NT2/D1 (cell line): ENCODE measurements around the gene MAT2A.

Source experiments
- DNase-seq: peaks from one replicate; pipeline ENCODE4 v3.0.0-alpha.2; 2011; ENCODE audit warnings: low read depth, low spot score
- H3K27me3 ChIP-seq: 2 replicates; pipeline ENCODE4 v1.6.0; 2011; ENCODE audit warnings: mild to moderate bottlenecking; ENCODE audit not compliant: insufficient read length, insufficient read depth
- H3K36me3 ChIP-seq: 2 replicates; pipeline ENCODE4 v1.6.1; 2011; ENCODE audit warnings: mild to moderate bottlenecking, low read length, mixed read lengths; ENCODE audit not compliant: insufficient read depth, insufficient read length
- H3K4me1 ChIP-seq: 2 replicates; pipeline ENCODE4 v1.5.1; 2011; ENCODE audit not compliant: insufficient read depth, insufficient read length
- H3K4me3 ChIP-seq: 2 replicates; pipeline ENCODE4 v1.5.1; 2011; ENCODE audit warnings: low read depth; ENCODE audit not compliant: insufficient read length
- H3K9ac ChIP-seq: 2 replicates; pipeline ENCODE4 v1.6.0; 2011; ENCODE audit warnings: low read depth; ENCODE audit not compliant: insufficient read length
- H3K9me3 ChIP-seq: 2 replicates; pipeline ENCODE4 v1.5.1; 2011; ENCODE audit warnings: mild to moderate bottlenecking, low read length; ENCODE audit not compliant: insufficient read depth
- SUZ12 ChIP-seq: IDR thresholded peaks from 2 replicates; pipeline ENCODE4 v1.6.1; 2011; ENCODE audit not compliant: insufficient read length, insufficient read depth; ENCODE audit errors: extremely low read depth
- YY1 ChIP-seq: IDR thresholded peaks from 2 replicates; pipeline ENCODE4 v1.6.1; 2011; ENCODE audit not compliant: insufficient read length, insufficient read depth
- ZNF274 ChIP-seq: IDR thresholded peaks from 2 replicates; pipeline ENCODE4 v1.6.1; 2011; ENCODE audit warnings: mild to moderate bottlenecking, low read depth, low read length

The MAT2A gene

DNA sequence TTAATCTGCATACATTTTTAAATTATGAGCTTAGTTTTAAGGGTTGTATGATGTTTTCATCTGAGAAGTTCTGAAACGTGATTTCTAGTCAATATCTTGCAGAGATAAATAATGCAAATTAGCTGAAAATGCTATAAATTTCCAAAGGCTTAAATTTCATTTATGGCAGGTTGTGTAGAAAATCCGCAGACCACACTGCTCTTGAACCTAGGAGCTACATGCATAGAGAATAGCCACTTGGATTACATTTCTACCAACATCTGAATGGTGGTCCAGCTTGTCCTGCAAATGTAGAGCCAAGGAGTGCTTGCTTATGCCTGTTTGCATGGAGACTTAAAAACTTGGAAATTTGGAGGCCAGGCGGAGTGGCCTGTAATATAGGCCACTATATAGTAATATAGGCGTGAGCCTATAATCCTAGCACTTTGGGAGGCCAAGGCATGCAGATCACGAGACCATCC, 6.8 kb downstream of the MAT2A start:
- H3K36me3 ChIP-seq, result peaks cover 74% of the 10 kb centered on the region
- H3K4me1 ChIP-seq, result peaks cover 2% of the 10 kb centered on the region
- H3K27me3 ChIP-seq, result no peaks in the 10 kb centered on the region
- TF ChIP-seq ZNF274, result no peak
- H3K4me3 ChIP-seq, result no peak overlapping the region
- no peaks in the 10 kb centered on the region for H3K9me3 ChIP-seq
- DNase-seq, result no peak
- no peak overlapping the region for H3K9ac ChIP-seq

DNA sequence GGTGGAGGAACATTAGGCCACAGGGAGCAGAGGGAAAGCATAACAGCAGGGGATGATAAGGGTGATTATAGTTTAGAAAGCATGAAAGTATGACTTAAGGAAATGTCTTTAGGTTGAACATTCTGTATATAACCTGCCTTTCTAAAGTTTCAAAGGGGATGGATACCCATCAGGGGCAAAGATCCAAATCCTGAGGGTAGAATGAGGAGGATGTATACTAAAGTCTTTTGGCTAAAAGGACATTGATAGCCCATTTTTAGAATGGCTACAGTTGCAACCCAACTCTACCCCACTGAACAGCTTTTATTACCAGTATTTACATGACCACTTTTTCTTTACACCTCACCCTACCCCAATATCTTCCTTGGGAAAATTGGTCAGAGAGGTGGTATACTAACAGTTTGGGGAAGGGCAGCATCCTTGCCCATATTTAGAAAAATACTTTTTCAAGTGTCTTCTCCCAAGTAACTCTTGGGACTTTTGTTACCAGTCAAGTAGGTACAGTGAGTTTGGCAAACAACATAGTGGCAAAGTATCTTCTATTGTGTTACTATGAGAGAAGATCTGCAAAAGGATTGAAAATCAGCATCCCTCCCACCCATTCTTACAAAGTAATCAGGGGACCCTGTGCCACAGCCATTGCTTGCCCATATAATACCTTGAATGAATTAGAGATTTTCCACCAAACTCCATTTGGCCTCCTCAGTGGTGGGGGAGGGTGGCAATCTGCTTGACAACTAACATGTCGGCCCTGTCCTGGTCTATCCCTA, 8.3 kb downstream of the MAT2A start:
- no peak overlapping the region for H3K9ac ChIP-seq
- H3K4me1 ChIP-seq, result no peaks in the 10 kb centered on the region
- H3K36me3 ChIP-seq, result peaks cover 73% of the 10 kb centered on the region
- no peaks in the 10 kb centered on the region for H3K27me3 ChIP-seq
- H3K4me3 ChIP-seq, result no peak overlapping the region
- no peaks in the 10 kb centered on the region for H3K9me3 ChIP-seq
- no peak for DNase-seq
- TF ChIP-seq SUZ12 (no peak), YY1 (no peak), ZNF274 (no peak)

GRCh38 chr2:85547859-85548607, 9.1 kb downstream of the MAT2A start:
- H3K4me1 ChIP-seq, result no peaks in the 10 kb centered on the region
- no peak overlapping the region for H3K9ac ChIP-seq
- DNase-seq, result no peak
- no peak overlapping the region for H3K4me3 ChIP-seq
- H3K27me3 ChIP-seq, result no peaks in the 10 kb centered on the region
- H3K36me3 ChIP-seq, result peaks cover 73% of the 10 kb centered on the region
- TF ChIP-seq YY1 (no peak), SUZ12 (no peak), ZNF274 (no peak)
- H3K9me3 ChIP-seq, result no peaks in the 10 kb centered on the region

DNA sequence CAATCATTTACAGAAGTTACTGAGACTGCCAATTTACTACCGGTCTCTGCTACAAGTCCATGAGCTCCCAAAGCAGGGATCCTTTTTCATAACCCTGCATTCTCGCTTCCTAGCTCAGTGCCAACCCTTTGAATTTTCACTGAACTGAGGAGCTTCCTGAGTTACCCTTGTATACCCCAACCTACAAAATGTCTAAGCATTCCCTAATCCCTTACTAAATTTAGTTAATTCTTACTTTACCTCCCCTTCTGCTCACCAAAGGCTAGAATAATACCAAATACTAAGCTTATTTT, 9.6 kb downstream of the MAT2A start:
- DNase-seq, result no peak
- Histone ChIP-seq H3K9me3 (no peaks in the 10 kb centered on the region), H3K27me3 (no peaks in the 10 kb centered on the region), H3K4me3 (no peak overlapping the region), H3K4me1 (no peaks in the 10 kb centered on the region), H3K9ac (no peak overlapping the region), H3K36me3 (peaks cover 73% of the 10 kb centered on the region)
- TF ChIP-seq YY1 (no peak), SUZ12 (no peak), ZNF274 (no peak)

- Histone ChIP-seq H3K9me3 (no peaks in the 10 kb centered on the region), H3K4me3 (no peak overlapping the region), H3K27me3 (no peaks in the 10 kb centered on the region), H3K36me3 (peaks cover 74% of the 10 kb centered on the region), H3K9ac (no peak overlapping the region), H3K4me1 (no peaks in the 10 kb centered on the region)
- TF ChIP-seq YY1 (no peak), SUZ12 (no peak), ZNF274 (no peak)
- DNase-seq, result no peak
Observed at GRCh38 chr2:85549095-85549494, 10.1 kb downstream of the MAT2A start.

GRCh38 chr2:85549826-85550225, 10.9 kb downstream of the MAT2A start:
- Histone ChIP-seq H3K27me3 (no peaks in the 10 kb centered on the region), H3K36me3 (peaks cover 74% of the 10 kb centered on the region), H3K4me1 (no peaks in the 10 kb centered on the region), H3K4me3 (no peak overlapping the region), H3K9me3 (no peaks in the 10 kb centered on the region), H3K9ac (no peak overlapping the region)
- no peak for TF ChIP-seq SUZ12
- no peak for TF ChIP-seq ZNF274
- no peak for TF ChIP-seq YY1
- no peak for DNase-seq

DNA sequence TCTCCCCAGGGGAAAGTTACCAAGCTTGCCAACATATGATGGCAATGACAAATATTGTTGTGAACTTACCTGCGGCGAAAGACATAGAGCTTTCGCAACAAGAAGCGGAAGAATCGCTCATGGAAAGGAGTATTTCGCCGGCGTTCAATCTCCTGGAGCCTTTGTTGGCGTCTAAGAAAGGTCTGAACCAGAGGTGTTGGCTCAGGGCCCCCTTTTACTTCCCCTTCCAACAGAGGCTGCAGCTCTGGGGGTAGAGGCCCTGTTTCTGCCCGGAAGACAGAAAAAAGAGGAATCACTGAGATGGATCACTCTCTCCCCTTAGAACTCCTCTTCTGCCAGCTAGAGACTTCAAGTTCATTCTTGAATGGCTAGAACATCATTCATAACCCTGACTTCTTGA, 11.5 kb downstream of the MAT2A start:
- Histone ChIP-seq H3K4me3 (no peak overlapping the region), H3K27me3 (no peaks in the 10 kb centered on the region), H3K4me1 (no peaks in the 10 kb centered on the region), H3K9ac (no peak overlapping the region), H3K36me3 (peaks cover 74% of the 10 kb centered on the region), H3K9me3 (no peaks in the 10 kb centered on the region)
- no peak for TF ChIP-seq YY1
- no peak for TF ChIP-seq ZNF274
- no peak for TF ChIP-seq SUZ12
- no peak for DNase-seq
